HG03139 (cell line): ENCODE measurements around the gene PTRHD1.

Experiments
- ATAC-seq: cut with Tn5 transposase; IDR thresholded peaks from one replicate; pipeline ENCODE4 v1.9.1; 2021; ENCODE audit not compliant: unreplicated experiment

The PTRHD1 gene

DNA sequence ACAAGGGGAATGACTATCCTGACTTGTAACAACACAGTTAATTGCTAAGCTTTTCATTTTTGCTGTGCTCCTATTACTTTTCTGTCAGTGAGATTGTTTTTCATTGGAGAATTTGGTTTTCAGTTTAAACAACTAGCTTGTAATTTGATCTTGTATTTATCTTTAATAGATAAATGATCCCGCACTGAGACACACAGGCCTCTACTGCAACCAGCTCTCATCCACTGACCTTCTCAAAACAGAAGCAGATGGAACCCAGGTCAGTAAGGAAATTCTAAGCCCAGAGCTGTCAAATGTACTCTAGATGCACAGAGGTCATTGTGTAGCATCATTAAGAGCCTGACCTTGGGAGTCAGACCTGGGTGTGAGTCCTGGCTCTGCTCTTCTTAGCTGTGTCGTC is 30.7 kb downstream of the PTRHD1 start:
- no peak for ATAC-seq

DNA sequence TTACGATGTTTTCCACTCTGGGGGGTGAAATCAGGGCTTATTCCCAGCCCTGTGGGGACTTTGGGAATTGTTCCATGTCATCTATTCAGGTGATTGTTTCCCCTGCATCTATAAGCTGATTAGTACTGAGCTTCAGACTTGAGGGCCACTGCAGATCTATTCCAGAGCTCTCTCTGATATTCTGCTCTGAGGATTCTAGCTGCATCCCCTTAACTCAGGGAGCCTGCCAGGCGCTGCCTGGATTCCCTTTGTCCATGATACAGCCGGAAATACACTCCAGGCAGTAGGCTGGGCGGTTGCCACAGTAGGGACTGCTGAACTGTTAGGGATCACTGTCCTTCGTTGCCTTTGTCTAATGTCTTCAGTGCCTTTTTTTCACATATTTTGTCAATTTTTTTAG is 31.3 kb downstream of the PTRHD1 start:
- ATAC-seq = no peak

DNA sequence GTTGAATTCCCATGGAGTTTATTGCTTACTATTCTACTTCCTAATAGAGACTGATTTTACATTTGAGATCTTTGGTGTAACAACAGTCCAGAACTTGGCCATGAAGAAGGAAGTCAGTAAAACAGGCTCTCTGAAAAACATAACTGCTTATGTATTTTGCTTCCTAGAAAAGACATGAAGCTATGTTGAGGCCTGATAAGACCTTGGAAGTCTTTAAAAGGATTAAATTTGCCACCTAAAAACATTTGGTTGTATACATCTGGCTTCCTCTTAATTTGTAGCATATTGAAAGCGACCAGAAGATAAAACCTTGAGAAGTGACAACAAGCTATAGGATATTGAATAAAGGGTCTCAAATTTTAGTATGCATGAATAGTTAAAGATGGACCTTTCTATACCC is 36.4 kb downstream of the PTRHD1 start:
- ATAC-seq = no peak

DNA sequence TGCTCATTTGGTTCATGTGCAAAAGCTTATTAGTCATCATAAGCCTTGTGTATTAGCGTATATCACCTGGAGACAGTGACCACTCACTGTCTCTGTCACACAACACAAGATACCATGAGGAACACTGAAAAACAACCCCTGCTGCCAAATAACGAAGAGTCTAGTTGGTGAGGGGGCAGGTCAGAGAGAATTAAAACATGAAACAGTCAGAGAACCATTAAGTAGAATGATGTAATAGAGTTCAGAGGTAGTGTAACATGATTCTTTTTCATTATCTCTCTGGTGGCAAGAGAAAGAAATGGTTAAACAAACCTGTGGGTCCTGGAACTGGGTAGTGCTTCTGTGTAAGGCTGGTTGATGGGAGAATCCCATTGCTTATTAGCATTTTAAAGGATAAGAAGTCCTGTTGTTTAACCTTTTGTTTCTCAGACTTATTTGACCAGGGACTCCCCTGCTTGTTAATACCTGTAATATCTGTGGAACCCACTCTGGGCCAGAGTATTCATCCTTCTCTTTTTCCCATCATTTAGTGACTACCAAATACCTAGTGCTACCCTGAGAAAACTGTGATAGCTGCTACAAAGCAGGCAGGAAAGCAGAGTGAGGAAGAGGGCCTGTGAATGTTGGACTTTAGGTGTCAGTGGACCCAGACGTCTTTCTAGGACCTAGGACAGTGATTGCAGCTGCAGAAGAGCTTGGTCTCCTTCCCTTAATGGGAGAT is 38.0 kb downstream of the PTRHD1 start:
- no peak for ATAC-seq

DNA sequence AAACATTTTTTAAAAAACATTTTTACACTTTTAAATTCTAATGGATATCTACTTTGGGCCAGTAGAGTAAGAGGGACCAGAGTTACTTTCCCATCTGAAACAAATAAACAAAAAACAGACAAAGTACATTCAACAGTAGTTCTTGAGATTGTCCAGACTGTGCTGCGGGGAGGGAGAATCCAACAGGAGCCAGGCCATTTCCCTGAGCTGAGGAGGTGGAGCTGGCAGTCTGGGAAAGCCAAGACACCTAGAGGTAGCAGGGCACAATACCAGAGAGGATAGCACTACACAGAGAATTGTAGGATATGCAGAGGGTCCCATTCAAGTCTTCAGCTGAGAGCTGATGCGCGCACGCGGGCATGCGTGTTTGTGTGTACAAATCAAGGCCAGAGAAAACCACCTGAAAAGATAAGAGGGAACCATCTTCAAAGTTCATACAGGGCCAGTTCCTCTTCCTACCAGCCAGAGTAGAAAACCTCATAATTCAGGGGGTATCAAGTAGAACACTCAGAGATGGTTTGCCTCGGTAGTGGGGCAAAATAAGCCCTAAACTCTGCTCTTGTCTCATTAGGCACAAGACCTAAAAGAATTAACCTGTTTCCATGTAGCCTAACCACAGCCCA is 44.0 kb downstream of the PTRHD1 start:
- no peak for ATAC-seq

DNA sequence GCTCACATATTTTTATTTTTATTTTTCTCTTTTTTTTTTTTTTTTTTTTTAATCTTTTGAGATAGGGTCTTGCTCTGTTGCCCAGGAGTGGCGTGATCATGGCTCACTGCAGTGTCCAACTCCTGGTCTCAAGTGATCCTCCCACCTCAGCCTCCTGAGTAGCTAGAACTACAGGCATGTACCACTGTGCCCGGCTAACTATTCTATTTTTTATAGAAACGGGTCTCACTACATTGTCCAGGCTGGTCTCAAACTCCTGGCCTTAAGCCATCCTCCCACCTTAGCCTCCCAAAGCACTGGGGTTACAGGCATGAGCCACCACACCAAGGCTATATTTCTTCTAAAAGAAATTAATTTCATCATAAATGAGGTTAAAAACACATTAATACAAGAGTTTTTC is 45.9 kb downstream of the PTRHD1 start:
- ATAC-seq = no peak

DNA sequence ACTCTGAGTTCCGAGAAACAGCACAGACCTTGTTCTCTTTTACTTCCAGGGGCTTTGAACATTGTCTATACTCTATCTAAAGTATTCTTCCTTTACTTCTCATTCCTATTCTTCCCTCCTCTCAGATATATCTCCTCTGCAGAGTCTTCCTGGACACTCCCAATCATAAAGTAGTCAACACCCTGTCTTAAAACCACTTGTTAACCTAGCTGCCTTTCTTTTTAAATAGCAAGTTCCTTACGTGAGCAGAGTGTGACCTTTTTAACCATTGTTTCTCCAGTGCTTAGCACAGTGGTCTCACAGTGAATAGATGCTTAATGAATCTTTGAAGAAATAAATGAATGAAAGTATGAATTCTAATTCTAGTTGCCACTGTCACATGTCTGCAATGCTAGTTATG is 47.4 kb downstream of the PTRHD1 start:
- no peak for ATAC-seq

DNA sequence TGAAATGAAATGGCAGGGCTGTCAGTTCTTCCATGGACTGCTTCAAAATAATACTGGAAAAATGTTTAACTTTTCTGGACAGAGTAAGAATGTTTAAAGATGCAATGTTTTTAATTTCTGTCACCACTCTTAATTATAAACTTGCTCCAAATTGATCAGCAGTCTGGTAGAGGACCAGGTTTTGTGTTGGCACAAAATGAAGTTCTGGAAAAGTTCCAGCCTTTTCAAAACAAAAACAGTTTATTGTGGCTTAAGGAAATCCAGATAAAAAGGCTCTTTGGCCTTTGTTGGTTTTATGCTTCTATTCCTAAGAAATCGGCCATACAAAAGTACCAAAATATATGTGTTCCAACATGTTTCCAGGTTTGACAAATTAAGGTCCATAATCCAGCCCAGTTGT is 48.8 kb downstream of the PTRHD1 start:
- ATAC-seq = no peak

DNA sequence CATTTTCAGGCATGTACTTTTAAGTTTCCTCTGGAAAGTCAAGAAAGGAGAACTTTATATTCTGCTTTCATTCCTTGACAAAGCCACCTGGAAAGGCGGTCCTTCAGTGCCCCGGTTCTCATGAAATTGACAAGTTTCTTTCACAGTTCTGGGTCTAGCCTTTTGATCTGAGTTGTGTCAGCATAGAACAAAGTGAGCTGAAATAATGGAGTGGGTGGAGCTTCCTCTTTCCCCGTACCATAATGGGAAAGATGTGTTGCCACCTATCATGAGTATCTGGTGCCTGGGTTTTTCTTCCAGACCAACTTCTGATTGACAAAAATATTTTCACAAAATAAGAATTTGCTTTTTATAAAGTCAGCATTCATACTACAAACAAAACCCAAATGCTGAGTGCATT is 49.3 kb downstream of the PTRHD1 start:
- no peak for ATAC-seq

DNA sequence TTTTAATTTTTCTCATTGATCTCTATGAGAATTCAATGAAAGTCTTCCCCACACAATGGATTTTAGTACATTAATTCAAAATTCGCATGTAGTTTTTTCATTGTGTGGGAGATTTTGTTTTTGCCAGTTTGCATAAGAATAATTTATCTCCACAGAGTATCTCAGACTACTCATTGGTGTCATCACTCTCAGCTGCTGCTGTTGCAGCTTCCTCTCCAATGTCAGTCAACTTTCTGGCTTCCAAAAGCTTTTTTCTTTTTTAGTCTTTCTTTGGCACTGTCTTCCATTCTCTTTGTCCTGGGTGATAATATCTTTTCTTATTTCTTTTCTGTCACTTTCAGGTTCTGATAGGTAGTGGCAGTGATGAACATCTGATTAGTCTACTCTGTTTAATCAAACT is 50.5 kb downstream of the PTRHD1 start:
- no peak for ATAC-seq

DNA sequence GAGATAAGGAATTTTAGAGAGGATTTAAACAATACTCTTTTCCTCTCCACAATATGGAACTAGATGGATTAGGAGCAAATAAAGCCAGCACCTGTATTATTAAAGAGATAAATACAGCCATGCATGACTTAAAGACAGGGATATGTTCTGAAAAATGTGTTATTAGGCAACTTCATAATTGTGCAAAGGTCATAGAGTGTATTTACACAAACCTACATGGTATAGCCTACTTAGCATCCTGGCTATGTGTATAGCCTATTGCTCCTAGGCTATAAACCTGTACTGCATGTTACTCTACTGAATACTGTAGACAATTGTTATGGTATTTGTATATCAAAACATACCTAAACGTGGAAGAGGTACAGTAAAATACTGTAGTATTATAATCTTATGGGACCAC is 53.0 kb downstream of the PTRHD1 start:
- no peak for ATAC-seq
